Hepatocyte (in vitro differentiated cells): ENCODE data around the gene TEX35. TPM values are rescaled to one million over a fixed set of nuclear protein-coding genes. Genes with fewer than 3 reads are reported as not detected.

Experiments
- DNase-seq: peaks from one replicate; pipeline ENCODE4 v3.0.0-alpha.2; 2016; ENCODE audit warnings: low spot score
- H2AFZ ChIP-seq: fragments of 200-600 bp; sonication (generic); 2 replicates; pipeline ENCODE4 v1.6.0; 2016; ENCODE audit warnings: antibody characterized with exemption, mild to moderate bottlenecking
- H3K27ac ChIP-seq: fragments of 200-600 bp; sonication (generic); 2 replicates; pipeline ENCODE4 v1.5.1; 2016; ENCODE audit warnings: mild to moderate bottlenecking
- H3K27me3 ChIP-seq: fragments of 200-600 bp; sonication (generic); 2 replicates; pipeline ENCODE4 v1.6.1; 2016
- H3K36me3 ChIP-seq: fragments of 200-600 bp; sonication (generic); replicated peaks from 2 replicates; pipeline ENCODE4 v1.5.1; 2016; ENCODE audit warnings: low read depth; ENCODE audit not compliant: insufficient read depth
- H3K4me1 ChIP-seq: fragments of 200-600 bp; sonication (generic); 2 replicates; pipeline ENCODE4 v1.5.1; 2016; ENCODE audit warnings: mild to moderate bottlenecking, moderate library complexity; ENCODE audit not compliant: insufficient read depth
- H3K4me2 ChIP-seq: fragments of 200-600 bp; sonication (generic); 2 replicates; pipeline ENCODE4 v1.6.0; 2016
- H3K4me3 ChIP-seq: fragments of 200-600 bp; sonication (generic); 2 replicates; pipeline ENCODE4 v1.5.1; 2016; ENCODE audit warnings: mild to moderate bottlenecking
- H3K79me2 ChIP-seq: fragments of 200-600 bp; sonication (generic); 2 replicates; pipeline ENCODE4 v1.6.0; 2017; ENCODE audit warnings: mild to moderate bottlenecking
- H3K9me2 ChIP-seq: fragments of 200-600 bp; sonication (generic); replicated peaks from 2 replicates; pipeline ENCODE4 v1.6.0; 2017; ENCODE audit warnings: mild to moderate bottlenecking; ENCODE audit not compliant: insufficient read depth
- H3K9me3 ChIP-seq: fragments of 200-600 bp; sonication (generic); 2 replicates; pipeline ENCODE4 v1.5.1; 2016; ENCODE audit warnings: low read depth, mild to moderate bottlenecking
- H4K20me1 ChIP-seq: fragments of 200-600 bp; sonication (generic); 2 replicates; pipeline ENCODE4 v1.6.0; 2016; ENCODE audit warnings: mild to moderate bottlenecking; ENCODE audit not compliant: insufficient read depth, poor library complexity, severe bottlenecking
- EZH2 ChIP-seq: fragments of 200-600 bp; sonication (generic); IDR thresholded peaks from 2 replicates; pipeline ENCODE4 v1.6.1; 2016; ENCODE audit warnings: antibody characterized with exemption, mild to moderate bottlenecking, borderline replicate concordance
- EZH2phosphoT487 ChIP-seq: fragments of 200-600 bp; sonication (generic); IDR thresholded peaks from one replicate; pipeline ENCODE4 v1.6.1; 2018; ENCODE audit warnings: antibody characterized with exemption, mild to moderate bottlenecking, low read depth, moderate library complexity; ENCODE audit not compliant: unreplicated experiment, severe bottlenecking
- WGBS: methylation state at CpG from one replicate; pipeline ENCODE4 v1.1.6; 2016; ENCODE audit warnings: low lambda C conversion rate; ENCODE audit errors: missing lambda C conversion rate; 5-methylcytosine and 5-hydroxymethylcytosine counted together
- polyA plus RNA-seq: library from polyadenylated mRNA; unstranded; fragments of >200 nt; fragmentation: Nextera tagmentation; extraction: Ambion mirVana; gene quantifications from 2 replicates; pipeline ENCODE4 v1.2.1, GENCODE V29; 2016
- total RNA-seq: library from RNA; depleted of rRNA; stranded (reverse); fragments of >200 nt; gene quantifications from 2 replicates; pipeline ENCODE4 v1.2.3, GENCODE V29; 2014
- TF ChIP-seq, protein P1 (sequence below): fragments of 200-600 bp; sonication (generic); IDR thresholded peaks from 2 replicates; pipeline ENCODE4 v1.5.1; 2016; ENCODE audit warnings: antibody characterized with exemption, mild to moderate bottlenecking; ENCODE audit not compliant: poor library complexity

TEX35 gene
- total and polyA plus RNA-seq, 2 experiments from 2014 or later, result not detected

DNA sequence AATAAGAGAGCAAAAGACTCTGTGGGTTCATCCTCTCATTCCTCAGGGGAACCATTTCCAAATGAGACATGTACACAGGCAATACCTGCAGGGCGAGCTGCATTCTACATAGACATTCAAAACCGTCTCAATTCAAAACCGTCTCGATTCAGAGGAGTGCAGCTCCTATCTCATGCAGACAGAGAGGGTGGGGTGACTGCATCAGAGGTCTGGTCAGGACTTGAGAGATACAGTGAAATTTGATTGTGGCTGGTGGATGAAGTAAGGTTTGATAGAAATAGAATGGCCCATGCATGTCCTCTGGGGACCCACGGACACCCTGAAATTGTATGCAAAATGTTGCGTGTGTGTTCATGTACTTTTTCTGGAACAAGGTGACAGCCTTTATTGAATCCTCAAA is 27.3 kb downstream of the TEX35 start:
- no peak for DNase-seq
- TF ChIP-seq EZH2, result no peak
- TF ChIP-seq EZH2phosphoT487, result no peak
- TF ChIP-seq, protein P1, sequence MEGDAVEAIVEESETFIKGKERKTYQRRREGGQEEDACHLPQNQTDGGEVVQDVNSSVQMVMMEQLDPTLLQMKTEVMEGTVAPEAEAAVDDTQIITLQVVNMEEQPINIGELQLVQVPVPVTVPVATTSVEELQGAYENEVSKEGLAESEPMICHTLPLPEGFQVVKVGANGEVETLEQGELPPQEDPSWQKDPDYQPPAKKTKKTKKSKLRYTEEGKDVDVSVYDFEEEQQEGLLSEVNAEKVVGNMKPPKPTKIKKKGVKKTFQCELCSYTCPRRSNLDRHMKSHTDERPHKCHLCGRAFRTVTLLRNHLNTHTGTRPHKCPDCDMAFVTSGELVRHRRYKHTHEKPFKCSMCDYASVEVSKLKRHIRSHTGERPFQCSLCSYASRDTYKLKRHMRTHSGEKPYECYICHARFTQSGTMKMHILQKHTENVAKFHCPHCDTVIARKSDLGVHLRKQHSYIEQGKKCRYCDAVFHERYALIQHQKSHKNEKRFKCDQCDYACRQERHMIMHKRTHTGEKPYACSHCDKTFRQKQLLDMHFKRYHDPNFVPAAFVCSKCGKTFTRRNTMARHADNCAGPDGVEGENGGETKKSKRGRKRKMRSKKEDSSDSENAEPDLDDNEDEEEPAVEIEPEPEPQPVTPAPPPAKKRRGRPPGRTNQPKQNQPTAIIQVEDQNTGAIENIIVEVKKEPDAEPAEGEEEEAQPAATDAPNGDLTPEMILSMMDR, result no peak
- no peak overlapping the region for H3K27ac ChIP-seq
- no peak overlapping the region for H2AFZ ChIP-seq
- no peaks in the 10 kb centered on the region for H4K20me1 ChIP-seq
- no peak overlapping the region for H3K4me3 ChIP-seq
- H3K79me2 ChIP-seq, result peaks cover 14% of the 10 kb centered on the region
- H3K4me1 ChIP-seq, result peaks cover 43% of the 10 kb centered on the region
- no peaks in the 10 kb centered on the region for H3K9me2 ChIP-seq
- H3K27me3 ChIP-seq, result no peaks in the 10 kb centered on the region
- H3K4me2 ChIP-seq, result no peak overlapping the region
- 76% methylated on average over 6 of the region's 6 CpGs for WGBS
- no peaks in the 10 kb centered on the region for H3K36me3 ChIP-seq
- no peaks in the 10 kb centered on the region for H3K9me3 ChIP-seq

DNA sequence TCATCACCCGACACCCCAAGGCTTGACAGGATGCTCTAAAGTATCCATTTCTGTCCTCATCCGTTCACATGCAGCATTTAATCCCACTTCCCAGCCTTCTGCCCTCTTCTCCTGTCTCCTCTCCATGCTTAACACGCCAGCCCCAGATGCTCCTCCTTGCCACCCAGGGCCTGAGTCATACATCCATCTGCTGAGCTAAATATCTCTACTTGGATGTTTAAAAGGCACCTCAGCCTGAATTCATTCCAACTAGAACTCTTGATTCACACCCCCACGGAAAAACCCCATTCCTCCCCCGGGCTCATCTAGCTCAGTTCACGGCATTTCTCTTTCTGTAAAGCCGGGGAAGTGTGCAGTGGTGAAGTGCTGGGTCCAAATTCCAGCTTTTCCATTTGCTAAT is 27.7 kb downstream of the TEX35 start:
- Histone ChIP-seq H4K20me1 (no peaks in the 10 kb centered on the region), H3K9me2 (no peaks in the 10 kb centered on the region), H3K4me1 (peaks cover 43% of the 10 kb centered on the region), H3K36me3 (no peaks in the 10 kb centered on the region), H3K27me3 (no peaks in the 10 kb centered on the region), H2AFZ (no peak overlapping the region), H3K79me2 (peaks cover 18% of the 10 kb centered on the region), H3K9me3 (no peaks in the 10 kb centered on the region), H3K27ac (peak overlapping the region; percentile 46), H3K4me2 (peak overlapping the region; percentile 85), H3K4me3 (no peak overlapping the region)
- DNase-seq, result peak; percentile 64
- TF ChIP-seq, protein P1, result no peak
- TF ChIP-seq EZH2 (no peak), EZH2phosphoT487 (no peak)
- 67% methylated on average over 7 of the region's 7 CpGs for WGBS

DNA sequence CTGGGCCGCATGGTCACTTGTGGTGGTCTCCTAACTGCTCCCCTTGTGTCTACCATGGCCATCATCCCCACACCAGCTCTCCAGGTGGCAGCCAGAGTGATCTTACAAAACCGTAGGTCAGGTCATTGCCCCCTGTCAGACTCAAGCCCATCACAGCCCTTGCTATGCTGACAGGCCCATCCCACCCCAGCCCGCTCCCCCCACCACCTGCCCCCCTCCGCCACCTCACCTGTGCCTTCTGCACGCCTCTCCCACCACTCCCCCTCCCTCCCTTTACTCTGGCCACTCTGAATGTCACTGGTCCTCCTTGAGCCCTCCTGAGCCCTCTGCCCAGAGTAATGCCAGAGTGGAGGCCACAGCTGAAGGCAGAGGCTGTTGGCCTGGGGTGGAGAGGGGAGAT is 28.5 kb downstream of the TEX35 start:
- Histone ChIP-seq H4K20me1 (no peaks in the 10 kb centered on the region), H3K4me1 (peaks cover 40% of the 10 kb centered on the region), H3K79me2 (peaks cover 25% of the 10 kb centered on the region), H3K27ac (peak overlapping the region; percentile 93), H3K27me3 (no peaks in the 10 kb centered on the region), H3K4me2 (peak overlapping the region; percentile 85), H3K9me2 (no peaks in the 10 kb centered on the region), H3K9me3 (no peaks in the 10 kb centered on the region), H3K36me3 (no peaks in the 10 kb centered on the region), H3K4me3 (peak overlapping the region; percentile 53), H2AFZ (peak overlapping the region; percentile 93)
- TF ChIP-seq EZH2phosphoT487, result no peak
- no peak for TF ChIP-seq EZH2
- TF ChIP-seq, protein P1, result no peak
- WGBS, result 69% methylated on average over 5 of the region's 5 CpGs
- no peak for DNase-seq
